ENCODE measurements around the gene MLPH. TPM values are rescaled to one million over a fixed set of nuclear protein-coding genes. Genes with fewer than 3 reads are reported as not detected.
A peak's percentile ranks its signal among the peaks of the same experiment; 100 is the strongest.

Gene MLPH
- polyA plus RNA-seq, 3 donors: not detected

GRCh38 chr2:237451643-237452469 lies 35.2 kb upstream of the MLPH start:
- WGBS (ENCODE audit: insufficient coverage): 80% methylated on average over 11 of the region's 20 CpGs
- H3K4me1 ChIP-seq (ENCODE audit: control insufficient read depth in 1 of 2, insufficient read depth in 2 of 2, low read length in 2 of 2): no peaks in the 10 kb centered on the region
- H3K4me3 Mint-ChIP-seq: no peak overlapping the region
- H3K27ac ChIP-seq (ENCODE audit: low read depth in 1 of 2, low read length in 2 of 2): no peak overlapping the region
- intact Hi-C loops (cut with micrococcal nuclease): no loop called here
- no peak overlapping the region for H2AFZ ChIP-seq (ENCODE audit: insufficient read depth, low read depth, low read length, poor library complexity, severe bottlenecking)
- no peak overlapping the region for H3K9ac ChIP-seq (ENCODE audit: insufficient read depth, low read length, poor library complexity, severe bottlenecking)
- H3K36me3 ChIP-seq (replicated peaks in 1 of 2; ENCODE audit: control insufficient read depth in 1 of 2, insufficient read depth in 2 of 2, low read length in 2 of 2): no peaks in the 10 kb centered on the region
- H3K27me3 ChIP-seq (ENCODE audit: control insufficient read depth in 2 of 2, insufficient read depth in 2 of 2, low read length in 2 of 2): no peaks in the 10 kb centered on the region
- H3K4me1 Mint-ChIP-seq: peaks cover 7% of the 10 kb centered on the region
- no peak overlapping the region for H3K4me2 ChIP-seq (replicated peaks; ENCODE audit: extremely low read depth, low read length, poor library complexity, severe bottlenecking)
- no peak overlapping the region for H3K4me3 ChIP-seq (replicated peaks in 1 of 3; ENCODE audit: low read depth in 2 of 3, low read length in 3 of 3)
- peaks cover 0 to 6% (median 0%) of the 10 kb centered on the region in 7 donors for H3K9me3 Mint-ChIP-seq
- H3K27me3 Mint-ChIP-seq (ENCODE audit: low read depth in 3 of 3): peaks cover 3 to 4% (median 4%) of the 10 kb centered on the region in 3 donors
- DNase-seq: no peak
- H4K20me1 ChIP-seq (ENCODE audit: insufficient read depth, low read length): no peaks in the 10 kb centered on the region
- no peaks in the 10 kb centered on the region for H3K79me2 ChIP-seq (ENCODE audit: insufficient read depth, low read length)
- no peaks in the 10 kb centered on the region for H3K36me3 Mint-ChIP-seq
- H3K9me3 ChIP-seq (replicated peaks in 1 of 2; ENCODE audit: control insufficient read depth in 1 of 2, insufficient read depth in 1 of 2, low read length in 2 of 2): no peaks in the 10 kb centered on the region
- peak overlapping the region in 1 of 7 donors; percentile 0 for H3K27ac Mint-ChIP-seq
- TF ChIP-seq CTCF (IDR thresholded peaks at IDR 0.05): no peak

GRCh38 chr2:237452861-237453260 lies 34.2 kb upstream of the MLPH start:
- H3K9me3 Mint-ChIP-seq: peaks cover 0 to 6% (median 0%) of the 10 kb centered on the region in 7 donors
- H3K4me2 ChIP-seq (replicated peaks; ENCODE audit: extremely low read depth, low read length, poor library complexity, severe bottlenecking): no peak overlapping the region

More at GRCh38 chr2:237452861-237453260, 34.2 kb upstream of the MLPH start:
- 83% methylated on average over 1 of the region's 3 CpGs for WGBS (ENCODE audit: insufficient coverage)
- Mint-ChIP-seq H3K27me3 (ENCODE audit: low read depth in 3 of 3) (peaks cover 2 to 4% (median 3%) of the 10 kb centered on the region in 3 donors), H3K4me3 (no peak overlapping the region), H3K4me1 (peaks cover 7% of the 10 kb centered on the region), H3K27ac (no peak overlapping the region), H3K36me3 (no peaks in the 10 kb centered on the region)
- no peak for TF ChIP-seq CTCF (IDR thresholded peaks at IDR 0.05)
- Histone ChIP-seq H3K9me3 (replicated peaks in 1 of 2; ENCODE audit: control insufficient read depth in 1 of 2, insufficient read depth in 1 of 2, low read length in 2 of 2) (no peaks in the 10 kb centered on the region), H3K4me1 (ENCODE audit: control insufficient read depth in 1 of 2, insufficient read depth in 2 of 2, low read length in 2 of 2) (no peaks in the 10 kb centered on the region), H2AFZ (ENCODE audit: insufficient read depth, low read depth, low read length, poor library complexity, severe bottlenecking) (no peak overlapping the region), H3K79me2 (ENCODE audit: insufficient read depth, low read length) (no peaks in the 10 kb centered on the region), H3K9ac (ENCODE audit: insufficient read depth, low read length, poor library complexity, severe bottlenecking) (no peak overlapping the region), H3K27me3 (ENCODE audit: control insufficient read depth in 2 of 2, insufficient read depth in 2 of 2, low read length in 2 of 2) (no peaks in the 10 kb centered on the region), H3K4me3 (replicated peaks in 1 of 3; ENCODE audit: low read depth in 2 of 3, low read length in 3 of 3) (no peak overlapping the region), H4K20me1 (ENCODE audit: insufficient read depth, low read length) (no peaks in the 10 kb centered on the region), H3K36me3 (replicated peaks in 1 of 2; ENCODE audit: control insufficient read depth in 1 of 2, insufficient read depth in 2 of 2, low read length in 2 of 2) (no peaks in the 10 kb centered on the region), H3K27ac (ENCODE audit: low read depth in 1 of 2, low read length in 2 of 2) (no peak overlapping the region)
- DNase-seq: no peak
- intact Hi-C loops (cut with micrococcal nuclease): no loop called here

Measured in CD14-positive monocyte (primary cell).